Brain pericyte (primary cell): ENCODE measurements around the gene RNF215.
"Not testable (repeated sequence)": the region's sequence is repeated elsewhere in the genome, so short reads cannot be mapped to it uniquely, and the experiment has no call there.

ENCODE experiments used
- DNase-seq: peaks from one replicate; pipeline ENCODE4 v3.0.0-alpha.2; 2012; ENCODE audit warnings: low read depth, low spot score

RNF215 gene

DNA sequence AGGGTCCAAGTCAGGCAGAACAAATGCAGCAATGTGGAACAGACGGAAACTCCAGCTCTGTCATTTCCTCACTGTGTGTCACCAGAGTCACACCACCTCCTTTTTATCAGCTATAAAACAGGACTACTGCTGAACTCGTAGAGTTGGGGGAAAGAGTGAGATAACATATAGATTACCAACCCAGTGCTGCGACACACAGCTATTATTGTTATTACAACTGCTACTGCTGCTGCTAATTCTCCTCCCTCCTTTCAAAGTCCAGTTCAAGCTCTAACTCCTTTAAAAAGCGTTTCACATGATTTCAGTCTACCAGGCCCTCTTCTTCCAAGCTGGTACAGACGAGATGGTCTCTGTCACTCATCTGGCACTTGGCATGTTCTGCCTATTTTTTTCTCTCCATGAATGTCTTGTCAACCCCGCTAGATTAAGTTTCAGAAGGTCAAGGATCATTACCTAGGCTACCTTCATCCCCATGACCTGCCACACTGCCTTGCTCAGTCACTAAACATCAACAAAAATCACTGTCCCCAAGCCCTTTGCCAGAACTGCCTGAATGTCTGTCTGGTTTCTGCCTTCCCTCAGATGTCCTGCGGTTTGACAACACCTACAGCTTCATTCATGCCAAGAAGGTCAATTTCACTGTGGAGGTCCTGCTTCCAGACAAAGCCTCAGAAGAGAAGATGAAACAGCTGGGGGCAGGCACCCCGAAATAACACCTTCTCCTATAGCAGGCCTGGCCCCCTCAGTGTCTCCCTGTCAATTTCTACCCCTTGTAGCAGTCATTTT is 34.7 kb upstream of the RNF215 start:
- no peak for DNase-seq

DNA sequence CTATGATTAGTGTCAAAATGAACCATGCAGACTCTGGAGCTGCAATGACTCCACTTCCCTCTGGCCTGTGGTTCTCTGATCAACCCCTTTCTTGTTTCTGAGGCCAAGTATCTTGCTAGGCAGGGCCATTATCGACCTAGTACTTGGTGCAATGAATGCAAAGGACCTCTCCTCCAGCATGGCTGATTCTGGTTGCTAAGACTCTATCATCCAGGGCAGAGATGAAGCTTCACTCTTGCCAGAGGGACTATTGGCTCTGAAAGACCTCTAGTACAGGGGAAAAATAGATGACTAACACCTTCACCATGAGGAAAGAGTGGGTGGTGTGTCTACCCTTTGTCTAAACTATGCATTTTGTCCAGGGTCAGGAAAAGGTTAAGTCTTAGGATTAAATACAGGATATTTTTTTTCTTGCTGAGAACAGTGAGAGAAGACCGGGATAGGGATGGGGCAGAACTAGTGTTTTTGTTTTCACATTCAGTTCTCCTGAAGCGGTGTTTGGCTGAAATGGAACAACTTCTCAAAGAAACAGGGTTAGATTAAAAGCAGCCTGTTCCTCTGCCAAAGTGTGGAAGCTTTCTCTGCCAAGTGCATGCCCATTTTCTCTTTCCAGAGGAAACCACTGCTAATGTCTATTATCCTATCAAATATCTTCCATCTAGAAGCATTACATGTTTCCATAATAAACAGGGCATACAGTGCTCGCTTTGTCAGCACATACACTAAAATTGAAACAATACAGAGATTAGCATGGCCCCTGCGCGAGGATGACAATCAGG is 33.3 kb upstream of the RNF215 start:
- no peak for DNase-seq

DNA sequence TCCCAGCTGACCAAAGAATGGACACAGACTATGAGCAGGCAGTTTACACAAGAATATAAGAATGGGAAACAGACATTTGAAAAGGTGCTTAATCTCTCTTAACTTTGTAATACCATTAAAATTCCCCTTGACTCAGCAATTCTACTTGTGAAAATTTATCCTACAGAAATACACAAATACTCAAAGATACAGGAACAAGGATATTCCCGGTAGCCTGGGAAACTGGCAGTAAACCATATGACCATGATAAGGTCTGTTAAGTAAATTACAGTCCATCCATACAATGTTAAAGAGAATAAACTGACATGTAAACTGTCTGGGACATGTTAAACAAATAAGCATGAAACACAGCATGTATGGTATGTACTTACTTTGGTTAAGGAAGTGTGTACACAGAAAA is 29.6 kb upstream of the RNF215 start:
- DNase-seq: no peak

GRCh38 chr22:30416403-30416802 is 29.2 kb upstream of the RNF215 start:
- DNase-seq: no peak

GRCh38 chr22:30414525-30415047 is 27.4 kb upstream of the RNF215 start:
- DNase-seq: no peak

GRCh38 chr22:30413745-30414524 is 26.7 kb upstream of the RNF215 start:
- no peak for DNase-seq

- no peak for DNase-seq
These were observed 25.8 kb upstream of the RNF215 start for GRCh38 chr22:30413001-30413400.

DNA sequence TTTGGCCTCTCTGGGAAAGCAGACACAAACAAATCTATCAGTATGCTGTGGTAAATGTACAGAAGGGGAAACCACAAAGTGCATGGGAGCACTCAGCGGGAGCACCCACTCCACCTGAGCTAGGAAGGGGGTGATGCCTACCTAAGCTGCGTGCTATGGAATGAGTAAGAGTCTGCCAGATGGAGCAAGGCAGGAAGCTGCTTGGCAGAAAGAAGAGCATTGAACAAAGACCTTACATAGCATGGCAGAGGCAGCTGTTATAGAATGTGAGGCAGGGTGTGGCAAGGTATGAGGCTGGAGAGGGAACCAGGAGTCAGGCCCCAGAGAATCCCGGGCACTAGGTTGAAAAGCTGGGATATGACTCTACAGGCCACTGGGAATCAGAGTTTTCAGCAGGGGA is 24.6 kb upstream of the RNF215 start:
- no peak for DNase-seq

GRCh38 chr22:30408388-30409102 is 21.3 kb upstream of the RNF215 start:
- no peak for DNase-seq

DNA sequence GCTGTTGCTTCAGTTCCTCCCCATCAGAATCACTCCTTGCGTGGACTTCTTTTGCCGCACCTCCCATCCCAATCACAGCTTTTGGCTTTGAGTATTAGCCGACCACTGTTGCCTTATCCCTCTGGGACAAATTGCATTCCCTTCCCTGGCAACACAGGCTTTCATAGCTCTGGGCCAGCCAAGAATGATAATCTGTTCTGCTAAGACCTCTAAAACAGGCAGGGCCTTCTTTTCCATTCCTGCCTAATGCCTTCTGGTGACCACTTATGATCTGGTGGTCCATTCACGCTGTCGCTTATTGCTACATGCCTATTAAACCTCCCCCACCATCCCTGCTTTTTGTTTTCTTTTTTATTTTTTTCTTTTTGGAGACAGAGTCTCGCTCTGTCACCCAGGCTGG is 19.2 kb upstream of the RNF215 start:
- DNase-seq: no peak

DNA sequence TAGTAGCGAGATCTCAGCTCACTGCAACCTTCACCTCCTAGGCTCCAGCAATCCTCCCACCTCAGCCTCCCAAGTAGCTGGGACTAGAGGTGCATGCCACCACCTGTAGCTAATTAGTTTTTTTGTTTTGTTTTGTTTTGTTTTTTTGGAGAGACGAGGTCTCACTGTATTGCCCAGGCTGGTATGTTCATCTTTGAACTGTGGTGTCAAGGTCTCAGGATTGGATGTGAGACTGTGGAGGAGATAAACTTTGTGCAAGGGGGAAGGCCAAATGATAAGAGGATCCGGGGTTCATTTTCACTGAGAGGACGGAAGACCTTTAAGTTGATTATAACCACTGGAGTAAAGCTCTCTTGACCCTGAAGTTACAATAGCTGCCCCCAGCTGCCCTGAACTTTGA is 18.5 kb upstream of the RNF215 start:
- DNase-seq: no peak

DNA sequence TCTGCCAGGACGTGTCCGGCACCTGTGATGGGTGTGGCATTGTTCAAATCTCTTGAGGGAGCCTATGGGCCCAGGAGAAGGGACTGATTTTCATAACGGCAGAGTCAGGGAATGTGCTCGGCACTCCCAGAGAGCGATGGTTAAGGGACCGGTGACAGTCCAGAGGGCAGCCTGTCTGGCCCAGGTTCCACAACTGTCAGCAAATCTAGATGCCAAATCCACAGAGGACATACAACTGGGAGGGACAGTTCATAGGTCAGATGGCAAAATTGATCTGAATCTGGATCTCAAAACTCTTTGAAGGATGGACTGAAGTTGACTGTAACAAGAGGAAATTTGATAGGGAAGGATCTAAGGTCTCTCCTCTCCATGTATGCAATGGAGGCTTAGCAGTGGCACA is 17.1 kb upstream of the RNF215 start:
- no peak for DNase-seq

- not testable (repeated sequence) for DNase-seq
These were observed 15.5 kb upstream of the RNF215 start for GRCh38 chr22:30402766-30403104.

GRCh38 chr22:30402028-30402765 is 15.0 kb upstream of the RNF215 start:
- DNase-seq: no peak

DNA sequence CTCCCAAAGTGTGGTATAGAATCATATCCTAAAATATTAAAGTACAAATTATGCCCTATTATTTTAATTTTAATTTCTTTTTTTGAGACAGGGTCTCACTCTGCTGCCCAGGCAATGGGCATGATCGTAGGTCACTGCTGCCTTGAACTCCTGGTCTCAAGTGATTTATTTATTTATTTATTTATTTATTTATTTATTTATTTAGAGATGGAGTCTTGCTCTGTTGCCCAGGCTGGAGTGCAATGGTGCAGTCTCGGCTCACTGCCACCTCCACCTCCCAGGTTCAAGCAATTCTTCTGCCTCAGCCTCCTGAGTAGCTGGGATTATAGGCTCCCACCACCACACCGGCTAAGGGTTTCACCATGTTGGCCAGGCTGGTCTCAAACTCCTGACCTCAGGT is 13.8 kb upstream of the RNF215 start:
- not testable (repeated sequence) for DNase-seq

DNA sequence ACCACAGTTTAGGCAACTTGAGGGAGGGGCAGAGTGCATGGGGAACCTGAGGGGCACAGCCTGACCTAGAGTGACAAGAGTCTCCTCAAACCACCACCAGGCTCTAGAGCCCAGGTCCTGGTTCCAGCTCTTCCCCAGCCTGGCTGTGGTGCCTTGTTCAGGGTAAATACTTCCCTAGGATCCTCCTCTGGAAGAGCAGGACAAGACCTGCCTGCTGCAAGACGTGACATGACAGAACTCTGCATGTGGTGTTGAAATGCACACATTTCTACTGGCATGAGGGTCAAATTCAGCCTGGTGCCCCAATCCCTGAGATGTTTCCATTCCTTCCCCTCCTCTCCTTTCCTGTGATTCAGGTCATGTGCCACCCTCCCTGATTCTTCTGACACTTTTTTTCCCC is 12.9 kb upstream of the RNF215 start:
- DNase-seq: no peak

GRCh38 chr22:30399718-30400117 is 12.5 kb upstream of the RNF215 start:
- DNase-seq: no peak

DNA sequence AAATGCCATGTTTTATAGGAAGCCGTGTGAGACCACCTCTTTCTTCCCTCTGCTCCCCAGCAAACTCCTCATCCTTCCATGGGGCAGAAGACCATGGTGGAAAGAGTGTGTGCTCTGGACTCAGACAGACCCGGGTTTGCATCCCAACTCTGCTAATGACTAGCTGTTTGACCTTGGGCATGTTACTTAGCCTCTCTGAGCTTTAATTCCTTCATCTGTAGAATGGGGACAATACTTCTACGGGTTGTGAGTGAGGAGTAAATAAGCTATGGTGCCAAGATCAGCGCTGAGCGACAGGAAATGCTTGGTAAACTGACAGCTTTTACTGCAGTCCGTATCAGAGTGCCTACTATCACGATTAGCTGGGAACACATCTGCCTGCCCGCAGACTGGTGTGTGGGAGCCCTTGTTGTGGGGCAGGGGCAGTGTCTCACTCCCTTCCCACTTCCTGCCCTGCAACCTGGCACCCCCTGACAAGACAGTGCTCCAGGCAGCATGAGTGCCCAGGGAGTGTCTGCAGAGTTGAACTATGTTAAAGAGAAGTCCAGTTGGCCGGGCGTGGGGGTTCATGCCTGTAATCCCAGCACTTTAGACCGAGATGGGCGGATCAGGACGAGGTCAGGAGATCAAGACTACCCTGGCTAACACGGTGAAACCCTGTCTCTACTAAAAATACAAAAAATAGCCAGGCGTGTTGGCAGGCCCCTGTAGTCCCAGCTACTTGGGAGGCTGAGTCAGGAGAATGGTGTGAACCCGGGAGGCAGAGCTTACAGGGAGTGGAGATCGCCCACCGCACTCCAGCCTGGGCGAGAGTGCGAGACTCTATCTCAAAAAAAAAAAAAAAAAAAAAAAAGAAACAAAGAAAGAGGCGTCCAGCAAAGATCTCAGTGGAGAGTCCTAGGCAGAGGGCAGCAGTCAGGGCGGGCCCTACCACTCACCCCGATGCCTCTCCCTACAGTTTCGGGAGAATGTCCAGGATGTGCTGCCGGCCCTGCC is 11.8 kb upstream of the RNF215 start:
- no peak for DNase-seq
